Fibroblast of peridontal ligament (primary cell): ENCODE results near the gene FNDC10.

Experiments
- DNase-seq: peaks from one replicate; pipeline ENCODE4 v3.0.0-alpha.2; 2010; ENCODE audit errors: extremely low read depth

The FNDC10 gene

DNA sequence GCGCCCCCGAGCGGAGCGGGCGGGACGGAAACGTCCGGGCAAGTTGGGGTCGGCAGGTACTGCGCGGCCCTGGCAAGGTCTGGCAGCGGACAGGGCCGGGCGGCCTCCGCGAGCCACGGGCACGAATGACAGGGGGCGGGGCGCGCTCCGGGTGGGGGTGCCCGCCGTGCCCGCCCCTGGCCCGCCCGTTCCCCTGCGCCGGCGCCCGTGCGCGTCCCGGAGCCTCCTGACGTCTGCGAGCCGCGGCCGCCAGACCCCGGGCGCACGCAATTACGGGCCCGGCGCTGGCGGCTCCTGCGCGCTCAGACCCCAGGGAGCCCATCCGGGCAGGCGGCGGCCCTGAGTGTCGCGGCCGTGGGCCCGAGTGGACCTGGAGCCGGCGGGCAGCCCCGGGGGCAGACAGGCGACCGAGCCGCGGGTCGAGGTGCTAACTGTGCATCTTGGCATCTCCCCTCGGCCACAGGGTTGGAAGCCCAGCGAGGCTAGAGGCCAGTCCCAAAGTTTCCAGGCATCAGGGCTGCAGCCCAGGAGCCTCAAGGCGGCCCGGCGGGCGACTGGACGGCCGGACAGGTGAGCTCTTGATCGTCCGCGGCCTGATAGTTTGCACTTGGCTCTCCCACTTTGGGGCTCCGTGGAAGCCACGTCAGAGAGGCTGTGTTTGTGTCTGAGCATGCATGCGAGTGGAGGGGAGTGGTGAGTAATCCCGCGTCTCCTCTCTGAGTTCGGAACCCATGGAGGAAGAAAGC, 16.3 kb upstream of the FNDC10 start:
- no peak for DNase-seq

- DNase-seq: peak; percentile 93
Observed at GRCh38 chr1:1615256-1616044, 15.5 kb upstream of the FNDC10 start, which contains the start of gene MIB2. TSS of gene MIB2 (plus strand) at chr1:1615500. CDS start at chr1:1623453, 7,953 bp downstream.

DNA sequence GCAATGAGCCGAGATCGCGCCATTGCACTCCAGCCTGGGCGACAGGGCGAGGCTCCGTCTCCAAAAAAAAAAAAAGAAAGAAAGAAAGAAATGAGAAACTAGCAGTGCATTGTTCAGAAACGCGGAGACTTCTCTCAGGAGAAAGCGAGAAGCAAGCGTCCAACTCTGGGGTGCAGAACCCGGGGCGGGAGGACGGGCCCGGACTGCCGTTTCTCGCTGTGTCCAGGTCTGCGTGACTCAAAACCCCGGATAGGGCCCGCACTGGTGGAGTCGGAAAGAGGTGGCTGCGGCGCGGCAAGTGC, 15.0 kb upstream of the FNDC10 start:
- no peak for DNase-seq

DNA sequence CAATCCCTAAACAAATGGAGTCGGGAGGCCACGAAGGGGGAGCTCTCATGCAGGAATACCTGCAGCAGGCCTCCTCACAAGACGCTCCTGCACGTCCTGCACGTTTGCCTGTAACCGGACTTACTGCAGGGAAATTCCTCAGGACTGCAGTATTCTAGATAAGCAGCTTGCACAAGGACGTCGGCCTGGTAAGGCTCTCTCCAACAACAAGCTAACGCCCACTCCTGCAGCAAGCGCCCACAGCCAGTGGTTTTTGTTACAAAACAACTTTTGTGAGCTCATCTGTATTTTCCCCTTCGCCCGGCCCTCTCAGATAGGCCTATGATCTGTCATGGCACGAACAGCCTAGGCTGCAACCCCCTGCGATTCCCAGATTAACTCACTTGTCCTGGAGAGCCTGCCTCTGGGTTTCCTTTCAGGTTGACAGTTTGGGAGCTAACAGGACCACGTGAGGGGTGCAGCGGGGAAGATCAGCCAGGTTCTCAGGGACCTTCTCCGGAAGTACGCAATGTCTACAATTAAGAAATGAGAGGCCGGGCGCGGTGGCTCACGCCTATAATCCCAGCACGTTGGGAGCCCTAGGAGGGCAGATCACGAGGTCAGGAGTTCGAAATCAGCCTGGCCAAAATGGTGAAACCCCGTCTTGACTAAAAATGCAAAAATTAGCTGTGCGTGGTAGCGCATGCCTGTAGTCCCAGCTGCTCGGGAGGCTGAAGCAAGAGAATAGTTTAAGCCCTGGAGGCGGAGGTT, 14.4 kb upstream of the FNDC10 start:
- peak; percentile 82 for DNase-seq

DNA sequence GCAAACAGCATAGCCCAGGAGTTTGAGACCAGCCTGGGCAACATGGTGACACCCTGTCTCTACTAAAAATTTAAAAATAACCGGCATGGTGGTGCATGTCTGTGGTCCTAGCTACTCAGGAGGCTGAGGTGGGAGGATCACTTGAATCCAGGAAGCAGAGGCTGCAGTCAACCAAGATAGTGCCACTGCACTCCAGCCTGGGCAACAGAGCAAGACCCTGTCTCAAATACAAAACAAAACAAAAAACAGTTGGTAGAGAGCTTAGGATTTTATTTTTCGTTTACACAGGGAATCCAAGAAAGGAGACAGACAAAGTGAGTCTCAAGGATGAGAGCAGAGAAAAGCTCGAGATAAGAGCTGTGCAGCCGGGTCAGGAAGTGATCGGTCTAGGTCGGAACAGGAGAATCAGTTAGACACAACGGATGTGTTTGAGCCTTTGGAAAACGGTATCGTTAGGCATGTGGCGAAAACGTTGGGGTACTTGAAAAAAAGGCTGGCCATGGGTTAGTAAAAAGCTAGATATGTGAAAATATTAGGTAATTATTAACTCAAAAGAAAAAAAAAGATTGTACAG, 13.7 kb upstream of the FNDC10 start:
- DNase-seq: no peak

DNA sequence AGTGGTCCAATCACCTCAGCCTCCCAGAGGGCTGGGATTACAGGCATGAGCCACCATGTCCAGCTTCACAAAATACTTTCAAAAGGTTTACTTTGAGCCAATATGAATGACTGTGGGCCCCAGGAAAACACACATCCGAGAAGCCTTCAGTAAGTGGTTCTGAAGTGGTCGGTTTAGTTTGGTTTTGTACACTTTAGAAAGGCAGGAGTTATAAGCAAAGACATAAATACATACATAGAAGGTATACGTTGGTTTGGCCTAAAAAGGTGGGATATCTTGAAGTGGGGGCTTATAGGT, 12.1 kb upstream of the FNDC10 start:
- DNase-seq: no peak

GRCh38 chr1:1610796-1611195, 10.9 kb upstream of the FNDC10 start:
- no peak for DNase-seq

DNA sequence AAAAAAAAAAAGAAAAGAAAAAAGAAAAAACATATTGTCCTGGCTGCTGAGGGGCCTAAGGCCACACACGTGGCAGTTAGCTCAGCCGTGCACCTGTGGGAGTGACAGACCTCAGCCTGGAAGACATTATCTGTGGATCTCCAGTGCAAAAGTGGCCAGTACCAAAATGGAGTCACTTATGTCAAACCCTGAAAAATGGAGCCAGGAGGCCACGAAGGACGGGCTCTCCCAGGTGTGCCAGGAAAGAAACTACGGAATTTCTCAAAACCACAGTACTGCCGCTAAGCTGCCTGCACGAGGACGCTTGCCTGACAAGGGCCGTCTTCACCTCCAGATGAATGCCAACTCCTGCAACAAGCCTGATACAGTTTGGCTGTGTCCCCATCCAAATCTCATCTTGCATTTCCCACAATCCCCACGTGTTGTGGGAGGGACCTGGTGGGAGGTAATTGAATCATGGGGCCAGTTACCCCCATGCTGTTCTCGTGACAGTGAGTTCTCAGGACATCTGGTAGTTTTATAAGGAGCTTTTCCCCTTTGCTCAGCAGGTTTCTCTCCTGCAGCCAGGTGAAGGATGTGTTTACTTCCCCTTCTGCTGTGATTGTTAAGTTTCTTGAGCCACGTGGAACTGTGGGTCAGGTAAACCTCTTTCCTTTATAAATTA, 10.0 kb upstream of the FNDC10 start:
- DNase-seq: no peak

- DNase-seq: no peak
Observed at GRCh38 chr1:1606232-1606631, 6.3 kb upstream of the FNDC10 start.

DNA sequence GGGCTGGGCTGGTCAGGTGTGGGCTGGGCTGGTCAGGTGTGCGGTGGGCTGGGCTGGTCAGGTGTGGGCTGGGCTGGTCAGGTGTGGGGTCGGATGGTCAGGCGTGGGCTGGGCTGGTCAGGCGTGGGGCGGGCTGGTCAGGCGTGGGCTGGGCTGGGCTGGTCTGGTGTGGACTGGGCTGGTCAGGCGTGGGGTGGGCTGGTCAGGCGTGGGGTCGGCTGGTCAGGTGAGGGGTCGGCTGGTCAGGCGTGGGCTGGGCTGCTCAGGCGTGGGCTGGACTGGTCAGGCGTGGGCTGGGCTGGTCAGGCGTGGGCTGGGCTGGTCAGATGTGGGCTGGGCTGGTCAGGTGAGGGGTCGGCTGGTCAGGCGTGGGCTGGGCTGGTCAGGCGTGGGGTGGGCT, 5.8 kb upstream of the FNDC10 start:
- DNase-seq: no peak

GRCh38 chr1:1605034-1605591, 5.2 kb upstream of the FNDC10 start:
- no peak for DNase-seq

GRCh38 chr1:1604374-1605033, 4.6 kb upstream of the FNDC10 start:
- DNase-seq: no peak

- no peak for DNase-seq
Observed at GRCh38 chr1:1603671-1604373, 3.9 kb upstream of the FNDC10 start.

- no peak for DNase-seq
Observed at GRCh38 chr1:1602968-1603506, 3.1 kb upstream of the FNDC10 start.

DNA sequence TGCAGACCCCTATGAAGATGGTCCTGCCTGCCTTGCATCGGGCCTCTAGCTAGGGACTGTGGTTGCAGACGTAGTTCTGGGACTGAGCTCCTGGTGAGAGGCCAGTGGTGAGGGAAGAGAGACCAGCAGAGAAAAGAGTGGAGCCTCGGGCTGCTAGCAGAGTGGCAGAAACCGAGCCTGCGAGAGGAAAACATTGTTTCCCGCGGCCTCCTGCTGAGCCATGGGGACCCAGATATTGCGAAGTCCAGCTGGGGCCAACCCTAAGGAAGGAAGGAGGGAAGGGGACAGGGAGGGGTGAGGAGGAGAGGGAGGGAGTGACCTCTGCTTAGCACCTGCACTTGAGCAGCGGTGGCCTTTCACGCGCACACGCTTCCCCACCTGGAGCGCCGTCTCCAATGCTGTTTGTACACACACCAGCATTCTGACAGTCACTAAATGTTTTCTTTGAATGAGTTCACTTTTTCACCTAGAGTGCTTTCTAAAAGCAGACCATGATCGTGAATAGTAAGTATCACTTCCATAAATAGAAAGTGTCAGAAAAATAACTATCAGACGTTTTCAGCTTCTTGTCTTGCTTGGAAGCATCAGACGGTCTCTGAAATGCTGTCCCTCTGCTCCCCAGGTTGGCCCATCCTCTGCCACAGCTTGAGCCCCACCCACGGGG, 2.5 kb upstream of the FNDC10 start:
- no peak for DNase-seq

GRCh38 chr1:1601564-1602303, 1.8 kb upstream of the FNDC10 start:
- DNase-seq: no peak

DNA sequence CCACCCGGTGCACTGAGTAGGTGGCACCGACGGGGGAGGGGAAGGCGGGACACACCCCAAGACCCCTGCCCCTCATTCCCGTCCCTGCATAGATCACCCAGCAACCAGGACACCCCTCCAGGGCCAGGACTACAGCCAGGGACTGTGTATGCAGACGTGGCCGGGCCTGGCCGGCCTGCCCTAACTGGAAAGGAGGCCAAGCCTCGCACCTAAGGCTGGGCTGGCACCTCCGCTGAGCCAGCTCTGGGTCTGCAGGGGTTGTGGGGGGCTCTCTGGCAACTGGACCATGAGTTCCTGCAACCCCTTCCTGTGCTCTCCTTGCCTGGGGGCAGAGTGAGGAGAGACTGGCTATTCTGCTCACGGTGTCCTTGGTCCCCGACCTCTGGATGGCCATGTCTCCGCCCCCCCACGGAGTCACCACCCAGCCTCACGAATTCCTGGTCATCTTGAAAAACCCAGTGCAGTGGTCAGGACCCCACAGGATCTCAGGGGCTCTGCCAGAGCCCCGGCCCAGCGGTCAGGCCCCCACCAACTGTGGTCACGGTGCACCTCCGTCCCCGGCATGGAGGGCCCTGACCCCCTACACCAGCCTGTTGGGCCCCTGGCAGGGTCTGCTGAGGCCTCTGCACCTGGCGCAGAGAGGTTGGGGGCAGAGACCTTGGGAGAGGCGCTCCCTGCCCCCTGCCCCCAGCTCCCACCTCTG, 1.1 kb upstream of the FNDC10 start:
- no peak for DNase-seq
